Endodermal cell (in vitro differentiated cells): Measurements from ENCODE around the gene CACNA2D4. TPM values are rescaled to one million over a fixed set of nuclear protein-coding genes. Genes with fewer than 3 reads are reported as not detected.

ENCODE experiments used
- DNase-seq: peaks from one replicate; pipeline ENCODE4 v3.0.0-alpha.2; 2017
- H3K27ac ChIP-seq: 2 replicates; pipeline ENCODE4 v1.5.1; 2013; ENCODE audit warnings: mild to moderate bottlenecking, low read depth, low read length, moderate library complexity
- H3K27me3 ChIP-seq: 2 replicates; pipeline ENCODE4 v1.6.1; 2013; ENCODE audit warnings: mild to moderate bottlenecking, low read length, moderate library complexity; ENCODE audit not compliant: insufficient read depth, control insufficient read depth, poor library complexity, severe bottlenecking
- H3K36me3 ChIP-seq: 2 replicates; pipeline ENCODE4 v1.7.0; 2013; ENCODE audit warnings: mild to moderate bottlenecking, low read length, moderate library complexity; ENCODE audit not compliant: control insufficient read depth, insufficient read depth
- H3K4me1 ChIP-seq: one replicate; pipeline ENCODE4 v1.7.0; 2013; ENCODE audit warnings: low read length; ENCODE audit not compliant: control insufficient read depth, insufficient read depth
- H3K4me3 ChIP-seq: 2 replicates; pipeline ENCODE4 v1.5.1; 2013; ENCODE audit warnings: mild to moderate bottlenecking, low read length, moderate library complexity
- H3K9ac ChIP-seq: 2 replicates; pipeline ENCODE4 v1.6.1; 2013; ENCODE audit warnings: mild to moderate bottlenecking, low read length, moderate library complexity; ENCODE audit not compliant: poor library complexity, severe bottlenecking; ENCODE audit errors: extremely low read depth
- H3K9me3 ChIP-seq: 2 replicates; pipeline ENCODE4 v1.6.1; 2013; ENCODE audit warnings: mild to moderate bottlenecking, low read length, moderate library complexity; ENCODE audit not compliant: control insufficient read depth
- H3K27ac Mint-ChIP-seq: 2 replicates; pipeline ENCODE4 v1.8.0; 2020; ENCODE audit warnings: mixed read lengths
- H3K27me3 Mint-ChIP-seq: 2 replicates; pipeline ENCODE4 v1.8.0; 2021; ENCODE audit warnings: mild to moderate bottlenecking, mixed read lengths; ENCODE audit not compliant: insufficient read depth
- H3K36me3 Mint-ChIP-seq: 2 replicates; pipeline ENCODE4 v1.8.0; 2020; ENCODE audit warnings: low read depth, mixed read lengths
- H3K4me1 Mint-ChIP-seq: 2 replicates; pipeline ENCODE4 v1.8.0; 2020; ENCODE audit warnings: mixed read lengths
- H3K4me3 Mint-ChIP-seq: 2 replicates; pipeline ENCODE4 v1.8.0; 2020; ENCODE audit warnings: mild to moderate bottlenecking, moderate library complexity, mixed read lengths
- H3K9me3 Mint-ChIP-seq: 2 replicates; pipeline ENCODE4 v1.8.0; 2020; ENCODE audit warnings: mild to moderate bottlenecking, mixed read lengths
- CTCF ChIP-seq: fragments of 200-600 bp; sonication (generic); conservative IDR thresholded peaks from 2 replicates; pipeline ENCODE4 v1.5.0; 2021; ENCODE audit warnings: antibody characterized with exemption, mild to moderate bottlenecking
- WGBS, 2 experiments: methylation state at CpG; one replicate each; pipeline versions ENCODE4 v1.1.5 to v1.1.7; 2013; ENCODE audit warnings: missing lambda C conversion rate in 2 of 2, mixed read lengths in 1 of 2; ENCODE audit not compliant: insufficient coverage in 1 of 2, insufficient read length in 1 of 2; 5-methylcytosine and 5-hydroxymethylcytosine counted together
- total RNA-seq, 2 donors: library from RNA; stranded (reverse); fragmentation: NEBNext Ultra II Directional in 1 of 2; extraction: Animal tissue kit (Norgen Biotek cat#: 25700) in 1 of 2; gene quantifications; 2 replicates in 1 of 2; 3 replicates in 1 of 2; pipeline ENCODE4 v1.2.1, GENCODE V29; 2021

The CACNA2D4 gene
- total RNA-seq, 2 donors from 2014 or later = 4.3 to 5.7 TPM

DNA sequence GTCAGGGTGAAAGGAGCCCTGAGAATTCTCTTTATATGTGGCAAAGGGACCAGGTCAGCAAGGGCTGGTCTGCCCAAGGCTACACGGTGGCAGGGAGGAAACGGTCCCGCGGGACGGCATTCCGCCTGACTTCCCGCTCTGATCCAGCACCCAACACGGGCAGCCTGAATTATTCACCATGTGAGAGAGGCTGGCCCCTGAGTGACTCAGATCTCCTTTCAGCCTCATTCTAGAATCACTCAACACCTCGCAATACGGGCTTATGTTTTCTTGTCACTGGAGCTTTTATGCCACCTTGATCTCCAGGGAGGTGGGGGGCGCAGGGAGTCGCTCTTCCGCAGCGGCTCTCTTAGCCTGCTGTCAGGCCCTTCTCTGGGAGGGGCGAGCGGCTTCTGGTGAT lies 89.6 kb downstream of the CACNA2D4 start:
- Histone ChIP-seq H3K9me3 (no peaks in the 10 kb centered on the region), H3K36me3 (no peaks in the 10 kb centered on the region), H3K4me1 (no peaks in the 10 kb centered on the region), H3K27me3 (peaks cover 18% of the 10 kb centered on the region), H3K9ac (no peak overlapping the region), H3K27ac (no peak overlapping the region), H3K4me3 (no peak overlapping the region)
- WGBS, 2 experiments = 88 to 90% methylated on average over 13 to 16 of the region's 16 CpGs
- TF ChIP-seq CTCF = no peak
- Mint-ChIP-seq H3K9me3 (no peaks in the 10 kb centered on the region), H3K27ac (no peak overlapping the region), H3K27me3 (peaks cover 32% of the 10 kb centered on the region), H3K4me1 (peaks cover 12% of the 10 kb centered on the region), H3K36me3 (no peaks in the 10 kb centered on the region), H3K4me3 (no peak overlapping the region)
- no peak for DNase-seq

DNA sequence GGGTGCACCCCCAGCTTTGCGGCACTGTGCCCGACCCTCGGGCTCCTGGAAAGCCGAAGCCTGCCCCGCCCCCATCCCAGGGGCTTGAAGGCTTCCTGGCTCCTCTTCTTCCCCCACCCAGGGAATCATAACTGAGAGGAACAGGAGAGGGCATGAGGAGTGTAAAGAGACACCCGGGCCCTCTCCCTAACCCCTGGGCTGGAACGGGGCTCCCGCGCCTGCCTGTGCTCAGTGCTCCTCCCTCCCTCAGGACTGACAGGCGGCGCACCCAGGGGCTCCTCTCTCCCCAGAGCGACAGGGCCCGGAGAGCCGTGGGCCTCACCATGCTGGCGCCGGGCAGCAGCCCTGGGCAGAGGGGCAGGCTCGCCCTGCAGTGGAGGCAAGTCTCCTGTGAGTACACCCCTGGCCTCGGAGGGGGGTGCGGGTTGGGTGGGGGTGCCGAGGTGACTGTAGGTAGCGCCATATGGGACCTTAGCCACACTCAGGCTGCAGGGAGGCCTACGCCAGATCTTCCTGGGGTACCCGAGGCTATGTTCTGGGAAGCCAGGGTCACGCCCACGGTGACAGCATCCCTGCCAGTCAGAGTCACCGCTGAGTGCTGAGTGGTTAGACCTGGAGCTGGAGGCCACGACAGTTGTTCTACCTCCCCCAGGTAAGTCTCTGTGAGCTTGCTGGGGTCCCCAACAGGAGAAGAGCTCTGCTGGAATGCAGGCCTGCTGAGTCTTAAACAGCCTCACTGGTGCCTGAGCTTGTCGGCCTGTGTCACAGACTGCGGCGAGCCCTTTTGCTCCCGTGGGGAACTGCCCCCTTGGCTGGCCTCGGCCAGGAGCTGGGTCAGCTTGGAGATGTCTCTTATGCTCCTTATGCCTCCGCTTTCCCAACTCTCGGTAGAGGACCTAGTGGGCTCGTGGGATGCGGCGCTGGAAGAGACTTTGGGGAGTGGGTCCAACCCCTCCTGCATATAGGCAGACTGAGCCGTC lies 90.3 kb downstream of the CACNA2D4 start:
- H3K27ac Mint-ChIP-seq = no peak overlapping the region
- no peak overlapping the region for H3K4me3 Mint-ChIP-seq
- peaks cover 13% of the 10 kb centered on the region for H3K27me3 ChIP-seq
- H3K27ac ChIP-seq = no peak overlapping the region
- no peaks in the 10 kb centered on the region for H3K36me3 Mint-ChIP-seq
- H3K9ac ChIP-seq = no peak overlapping the region
- no peak for DNase-seq
- no peak overlapping the region for H3K4me3 ChIP-seq
- H3K9me3 ChIP-seq = no peaks in the 10 kb centered on the region
- H3K4me1 ChIP-seq = no peaks in the 10 kb centered on the region
- 90 to 94% methylated on average over 22 to 38 of the region's 38 CpGs for WGBS, 2 experiments
- peaks cover 27% of the 10 kb centered on the region for H3K27me3 Mint-ChIP-seq
- H3K36me3 ChIP-seq = no peaks in the 10 kb centered on the region
- no peak for TF ChIP-seq CTCF
- peaks cover 12% of the 10 kb centered on the region for H3K4me1 Mint-ChIP-seq
- no peaks in the 10 kb centered on the region for H3K9me3 Mint-ChIP-seq

DNA sequence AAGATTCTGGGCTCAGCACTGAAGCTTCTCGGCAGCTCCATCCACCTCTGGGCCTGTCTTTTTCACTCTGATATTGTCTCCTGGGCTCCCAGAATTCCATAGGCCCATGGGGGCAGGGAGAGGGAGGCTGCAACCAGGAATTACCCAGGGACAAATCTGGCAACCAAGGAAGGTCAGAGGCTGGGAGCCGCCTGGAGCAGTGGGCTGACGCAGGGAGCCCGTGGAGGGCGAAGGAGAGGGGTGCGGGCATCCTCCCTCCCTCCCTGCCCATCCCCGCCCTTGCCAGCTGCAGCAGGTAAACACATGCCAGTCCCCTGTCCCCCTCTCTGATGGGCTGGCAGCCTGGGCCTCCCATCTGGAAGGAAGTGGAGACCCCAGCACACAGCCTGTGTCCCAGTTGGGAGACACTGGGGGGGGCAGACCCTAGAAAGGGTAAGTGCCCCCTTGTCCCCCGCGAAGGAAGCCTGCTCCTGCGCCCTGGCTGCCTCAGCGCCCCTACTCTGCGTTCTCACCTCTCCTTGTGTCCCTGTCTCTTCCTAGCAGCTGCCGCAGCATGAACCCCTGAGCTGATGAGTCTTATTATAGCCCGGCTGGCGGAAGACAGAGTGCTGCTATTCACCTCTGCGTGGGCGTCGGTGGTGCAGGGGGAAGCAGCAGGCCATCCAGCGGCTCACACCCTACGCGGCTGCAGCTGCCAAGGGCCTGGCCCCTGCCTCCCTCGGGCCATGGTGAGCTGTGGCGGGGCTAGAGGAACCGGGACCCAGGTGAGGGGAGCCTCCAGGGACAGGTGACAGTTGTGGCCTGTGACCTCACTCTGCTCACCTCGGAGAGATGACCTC lies 91.4 kb downstream of the CACNA2D4 start:
- peaks cover 29% of the 10 kb centered on the region for H3K27me3 Mint-ChIP-seq
- WGBS, 2 experiments = 88 to 92% methylated on average over 14 to 25 of the region's 25 CpGs

More for the DNA sequence above, 91.4 kb downstream of the CACNA2D4 start:
- Histone ChIP-seq H3K4me1 (no peaks in the 10 kb centered on the region), H3K4me3 (no peak overlapping the region), H3K36me3 (no peaks in the 10 kb centered on the region), H3K9me3 (no peaks in the 10 kb centered on the region), H3K27me3 (peaks cover 15% of the 10 kb centered on the region), H3K27ac (no peak overlapping the region), H3K9ac (no peak overlapping the region)
- no peak for TF ChIP-seq CTCF
- H3K4me1 Mint-ChIP-seq = peaks cover 13% of the 10 kb centered on the region
- H3K9me3 Mint-ChIP-seq = no peaks in the 10 kb centered on the region
- H3K36me3 Mint-ChIP-seq = no peaks in the 10 kb centered on the region
- no peak overlapping the region for H3K4me3 Mint-ChIP-seq
- no peak overlapping the region for H3K27ac Mint-ChIP-seq
- no peak for DNase-seq
